Suprapubic skin (tissue), 4 donors: ENCODE results near the gene FAT4. TPM values are rescaled to one million over a fixed set of nuclear protein-coding genes. Genes with fewer than 3 reads are reported as not detected.

ENCODE experiments used
- DNase-seq, 2 donors: peaks; one replicate each; pipeline ENCODE4 v3.0.0-alpha.2; 2019; ENCODE audit warnings: low spot score in 2 of 2
- H3K27ac ChIP-seq: fragments of 200-600 bp; sonication (generic); one replicate; pipeline ENCODE4 v1.5.1; 2019
- H3K27me3 ChIP-seq: fragments of 200-600 bp; sonication (generic); one replicate; pipeline ENCODE4 v1.5.1; 2019
- H3K36me3 ChIP-seq: fragments of 200-600 bp; sonication (generic); one replicate; pipeline ENCODE4 v1.5.1; 2019
- H3K4me1 ChIP-seq: fragments of 200-600 bp; sonication (generic); one replicate; pipeline ENCODE4 v1.5.1; 2019
- H3K4me3 ChIP-seq: fragments of 200-600 bp; sonication (generic); one replicate; pipeline ENCODE4 v1.5.1; 2019; ENCODE audit warnings: mild to moderate bottlenecking
- H3K9me3 ChIP-seq: fragments of 200-600 bp; sonication (generic); one replicate; pipeline ENCODE4 v1.5.1; 2019
- CTCF ChIP-seq, 2 donors: fragments of 200-600 bp in 1 of 2; fragments of 450-650 bp in 1 of 2; sonication (generic) in 1 of 2; IDR thresholded peaks; one replicate each; pipeline ENCODE4 v1.5.1; 2016 to 2019; ENCODE audit warnings: antibody characterized with exemption in 2 of 2, mild to moderate bottlenecking in 1 of 2, moderate library complexity in 1 of 2
- EP300 ChIP-seq: sonication (generic); formaldehyde crosslinking; IDR thresholded peaks from one replicate; pipeline ENCODE4 v1.6.1; 2017; ENCODE audit warnings: antibody characterized with exemption
- POLR2A ChIP-seq, 2 donors: fragments of 450-650 bp; IDR thresholded peaks; one replicate each; pipeline ENCODE4 v1.6.1; 2017; ENCODE audit warnings: antibody characterized with exemption in 2 of 2, mild to moderate bottlenecking in 2 of 2, moderate library complexity in 2 of 2
- POLR2AphosphoS5 ChIP-seq, 3 donors: sonication (generic); formaldehyde crosslinking; IDR thresholded peaks; one replicate each; pipeline ENCODE4 v1.6.1; 2017; ENCODE audit warnings: antibody characterized with exemption in 3 of 3
- WGBS: methylation state at CpG from one replicate; pipeline ENCODE4 v1.1.5; 2018; 5-methylcytosine and 5-hydroxymethylcytosine counted together
- total RNA-seq, 4 donors: library from RNA; depleted of rRNA; stranded (reverse); fragments of >200 nt; gene quantifications; one replicate each; pipeline ENCODE4 v1.1.0, GENCODE V29; 2016

The FAT4 gene
- total RNA-seq, 4 donors from 2014 or later, result 2.2 to 5.4 (median 3.7) TPM

- WGBS, result 30% methylated on average over 3 of the region's 3 CpGs
- DNase-seq, result no peak
- peak overlapping the region; percentile 24 for H3K4me3 ChIP-seq
These were observed 8.9 kb downstream of the FAT4 start for GRCh38 chr4:125323654-125324053.

GRCh38 chr4:125325733-125326132 is 11.0 kb downstream of the FAT4 start:
- H3K9me3 ChIP-seq, result no peaks in the 10 kb centered on the region
- no peak overlapping the region for H3K27ac ChIP-seq
- DNase-seq, result no peak
- TF ChIP-seq POLR2AphosphoS5 (IDR thresholded peaks at IDR 0.05), result no peak
- no peak for TF ChIP-seq POLR2A (IDR thresholded peaks at IDR 0.05)
- no peak for TF ChIP-seq CTCF (IDR thresholded peaks at IDR 0.05)
- TF ChIP-seq EP300, result no peak
- peaks cover 15% of the 10 kb centered on the region for H3K4me1 ChIP-seq
- H3K27me3 ChIP-seq, result no peaks in the 10 kb centered on the region
- no peaks in the 10 kb centered on the region for H3K36me3 ChIP-seq
- WGBS, result 89% methylated on average over 1 of the region's 1 CpG
- no peak overlapping the region for H3K4me3 ChIP-seq

More at GRCh38 chr4:125323654-125324053, 8.9 kb downstream of the FAT4 start:
- H3K4me1 ChIP-seq, result peaks cover 19% of the 10 kb centered on the region
- TF ChIP-seq CTCF (IDR thresholded peaks at IDR 0.05), result no peak
- TF ChIP-seq POLR2AphosphoS5 (IDR thresholded peaks at IDR 0.05), result no peak
- TF ChIP-seq EP300, result no peak
- TF ChIP-seq POLR2A (IDR thresholded peaks at IDR 0.05), result no peak
- H3K27ac ChIP-seq, result no peak overlapping the region
- no peaks in the 10 kb centered on the region for H3K9me3 ChIP-seq
- no peaks in the 10 kb centered on the region for H3K27me3 ChIP-seq
- no peaks in the 10 kb centered on the region for H3K36me3 ChIP-seq

GRCh38 chr4:125331116-125331515 is 16.4 kb downstream of the FAT4 start:
- TF ChIP-seq POLR2A (IDR thresholded peaks at IDR 0.05) (no peak), EP300 (no peak), POLR2AphosphoS5 (IDR thresholded peaks at IDR 0.05) (no peak), CTCF (IDR thresholded peaks at IDR 0.05) (no peak)
- Histone ChIP-seq H3K4me1 (peaks cover 4% of the 10 kb centered on the region), H3K36me3 (no peaks in the 10 kb centered on the region), H3K4me3 (no peak overlapping the region), H3K27ac (no peak overlapping the region), H3K9me3 (no peaks in the 10 kb centered on the region), H3K27me3 (no peaks in the 10 kb centered on the region)
- no peak for DNase-seq
- 91% methylated on average over 2 of the region's 2 CpGs for WGBS

GRCh38 chr4:125334926-125335325 is 20.2 kb downstream of the FAT4 start:
- Histone ChIP-seq H3K27me3 (no peaks in the 10 kb centered on the region), H3K4me3 (no peak overlapping the region), H3K4me1 (peaks cover 4% of the 10 kb centered on the region), H3K36me3 (no peaks in the 10 kb centered on the region), H3K9me3 (no peaks in the 10 kb centered on the region), H3K27ac (no peak overlapping the region)
- 33% methylated on average over 1 of the region's 1 CpG for WGBS
- TF ChIP-seq CTCF (IDR thresholded peaks at IDR 0.05), result no peak
- TF ChIP-seq EP300, result no peak
- no peak for TF ChIP-seq POLR2AphosphoS5 (IDR thresholded peaks at IDR 0.05)
- TF ChIP-seq POLR2A (IDR thresholded peaks at IDR 0.05), result no peak
- no peak for DNase-seq

- H3K27me3 ChIP-seq, result no peaks in the 10 kb centered on the region
- no peaks in the 10 kb centered on the region for H3K9me3 ChIP-seq
- H3K27ac ChIP-seq, result no peak overlapping the region
- 72% methylated on average over 4 of the region's 4 CpGs for WGBS
- TF ChIP-seq POLR2A (IDR thresholded peaks at IDR 0.05) (no peak), CTCF (IDR thresholded peaks at IDR 0.05) (no peak), POLR2AphosphoS5 (IDR thresholded peaks at IDR 0.05) (no peak)
- H3K4me3 ChIP-seq, result no peak overlapping the region
- peaks cover 4% of the 10 kb centered on the region for H3K4me1 ChIP-seq
- no peak for DNase-seq
- H3K36me3 ChIP-seq, result no peaks in the 10 kb centered on the region
These were observed 24.1 kb downstream of the FAT4 start for GRCh38 chr4:125338814-125339213.
